Ecto neural progenitor cell (in vitro differentiated cells): ENCODE data around the gene ATF3.
"Not testable (repeated sequence)": the region's sequence is repeated elsewhere in the genome, so short reads cannot be mapped to it uniquely, and the experiment has no call there.

ENCODE experiments used
- DNase-seq: peaks from one replicate; pipeline ENCODE4 v3.0.0-alpha.2; 2018; ENCODE audit warnings: low spot score

The ATF3 gene

DNA sequence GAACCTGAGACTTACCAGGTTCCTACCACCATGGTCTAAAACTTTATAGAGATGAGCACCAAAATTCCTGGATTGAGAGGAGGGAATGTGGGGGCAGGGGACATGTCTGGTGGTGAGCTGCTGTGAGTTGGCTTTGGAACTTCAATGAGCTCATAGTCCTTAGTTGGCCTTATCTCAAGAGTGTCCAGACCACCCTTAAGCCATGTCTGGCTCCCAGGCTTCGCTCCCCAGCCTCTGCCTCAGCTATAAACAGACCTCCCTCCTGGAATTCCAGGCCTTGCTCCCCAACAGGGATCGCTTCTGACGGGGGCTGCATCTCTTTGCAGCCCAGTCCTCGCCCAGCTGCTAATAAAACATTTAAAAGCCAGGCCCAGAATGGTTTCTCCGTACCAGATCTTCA, 19.5 kb downstream of the ATF3 start:
- no peak for DNase-seq

GRCh38 chr1:212628813-212629415, 20.4 kb downstream of the ATF3 start:
- DNase-seq: no peak

- no peak for DNase-seq
These were observed 21.0 kb downstream of the ATF3 start for GRCh38 chr1:212629450-212630157.

GRCh38 chr1:212630158-212630900, 21.8 kb downstream of the ATF3 start:
- peak; percentile 76 for DNase-seq

GRCh38 chr1:212633161-212633560, 24.6 kb downstream of the ATF3 start:
- DNase-seq: no peak

- DNase-seq: no peak
These were observed 25.7 kb downstream of the ATF3 start for GRCh38 chr1:212634252-212634651.

DNA sequence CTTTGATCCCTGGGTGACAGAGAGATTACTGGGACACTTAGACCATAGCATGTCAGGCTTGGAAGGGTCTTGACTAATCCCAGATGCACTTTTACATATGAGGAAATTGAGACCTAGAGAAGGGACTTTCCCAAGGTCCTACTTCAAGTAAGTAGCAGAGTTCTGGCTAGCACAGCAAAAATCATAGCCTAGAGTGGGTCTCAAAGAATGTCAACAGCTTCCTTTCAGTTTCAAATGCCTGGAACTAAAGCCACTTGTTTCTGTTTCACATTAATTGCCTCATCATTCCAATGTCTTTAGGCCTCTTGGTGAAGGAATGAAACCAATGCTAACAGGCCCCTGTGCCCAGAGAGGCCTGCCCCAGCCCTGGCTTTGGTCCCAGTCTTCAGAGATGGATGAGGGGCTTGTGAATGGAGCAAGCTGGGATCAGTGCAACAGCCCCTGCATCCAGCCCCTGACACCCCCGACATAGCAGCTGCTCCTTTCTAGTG, 26.6 kb downstream of the ATF3 start:
- no peak for DNase-seq

- no peak for DNase-seq
These were observed 29.3 kb downstream of the ATF3 start for GRCh38 chr1:212637902-212638301.

GRCh38 chr1:212638492-212639151, 30.1 kb downstream of the ATF3 start:
- no peak for DNase-seq

GRCh38 chr1:212639524-212639923, 31.0 kb downstream of the ATF3 start:
- not testable (repeated sequence) for DNase-seq

DNA sequence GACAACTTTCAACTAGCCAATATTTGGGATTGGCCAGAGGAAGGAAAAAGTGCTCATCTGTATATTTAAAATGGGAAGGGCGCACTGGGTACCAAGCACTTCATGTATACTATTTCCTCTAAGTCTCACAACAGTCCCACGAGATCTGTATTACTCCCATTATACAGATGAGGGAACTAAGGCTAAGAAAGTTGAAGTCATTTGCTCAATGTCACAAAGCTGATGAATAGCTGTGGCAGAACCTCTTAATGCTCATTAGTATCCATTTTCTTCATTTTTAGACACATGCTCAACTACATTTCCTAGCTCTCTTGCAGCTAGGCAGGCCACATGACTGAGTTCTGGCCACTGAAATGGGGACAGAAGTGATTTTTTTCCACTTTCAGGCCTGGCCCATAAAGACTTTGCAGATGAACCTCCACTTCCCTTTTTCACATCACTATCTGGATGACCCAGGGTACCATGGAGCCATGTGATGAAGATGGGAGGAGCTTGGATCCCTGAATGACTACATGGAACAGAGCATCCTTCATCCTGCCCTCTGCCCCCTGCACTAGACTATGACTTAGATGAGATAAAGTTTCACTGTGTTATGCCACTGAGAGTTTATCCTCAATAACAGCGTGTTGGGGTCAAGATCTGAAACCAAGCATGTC, 31.8 kb downstream of the ATF3 start:
- no peak for DNase-seq

DNA sequence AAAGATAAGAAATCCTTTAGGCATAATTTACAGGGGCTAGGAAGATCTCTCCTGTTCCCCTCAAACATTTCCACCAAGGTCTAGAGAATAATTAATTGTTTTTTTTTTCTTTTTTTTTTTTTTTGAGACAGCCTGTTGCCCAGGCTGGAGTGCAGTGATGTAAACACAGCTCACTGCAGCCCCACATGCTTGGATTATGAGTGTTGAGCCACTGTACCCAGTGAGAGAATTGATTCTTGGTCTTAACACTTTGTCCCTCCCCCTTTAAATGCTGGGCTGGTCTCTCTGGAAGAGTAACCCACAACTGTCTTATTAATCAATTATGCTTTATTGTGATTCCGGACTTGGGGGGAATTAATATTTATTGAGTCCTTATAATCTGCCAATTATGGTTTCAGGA, 33.4 kb downstream of the ATF3 start:
- no peak for DNase-seq

DNA sequence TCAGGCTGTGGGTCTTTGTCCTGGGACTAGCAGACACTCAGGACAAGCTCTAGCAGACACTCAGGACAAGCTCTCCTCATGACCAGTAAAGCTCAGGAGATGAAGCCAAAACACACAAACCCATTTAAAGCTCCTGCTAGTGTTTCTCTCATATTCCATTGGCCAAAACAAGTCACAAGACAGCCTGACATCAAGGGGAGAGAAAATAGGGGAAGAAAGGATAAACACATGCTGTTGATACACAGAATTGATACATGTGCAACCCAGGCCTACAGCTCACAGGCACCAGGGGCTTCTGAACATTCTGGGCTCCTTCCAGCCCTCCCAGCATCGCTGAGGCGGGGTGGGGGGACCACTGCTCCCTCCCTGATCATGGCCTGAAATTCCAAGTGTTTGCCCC, 35.3 kb downstream of the ATF3 start:
- no peak for DNase-seq

GRCh38 chr1:212644866-212645545, 36.4 kb downstream of the ATF3 start:
- no peak for DNase-seq

DNA sequence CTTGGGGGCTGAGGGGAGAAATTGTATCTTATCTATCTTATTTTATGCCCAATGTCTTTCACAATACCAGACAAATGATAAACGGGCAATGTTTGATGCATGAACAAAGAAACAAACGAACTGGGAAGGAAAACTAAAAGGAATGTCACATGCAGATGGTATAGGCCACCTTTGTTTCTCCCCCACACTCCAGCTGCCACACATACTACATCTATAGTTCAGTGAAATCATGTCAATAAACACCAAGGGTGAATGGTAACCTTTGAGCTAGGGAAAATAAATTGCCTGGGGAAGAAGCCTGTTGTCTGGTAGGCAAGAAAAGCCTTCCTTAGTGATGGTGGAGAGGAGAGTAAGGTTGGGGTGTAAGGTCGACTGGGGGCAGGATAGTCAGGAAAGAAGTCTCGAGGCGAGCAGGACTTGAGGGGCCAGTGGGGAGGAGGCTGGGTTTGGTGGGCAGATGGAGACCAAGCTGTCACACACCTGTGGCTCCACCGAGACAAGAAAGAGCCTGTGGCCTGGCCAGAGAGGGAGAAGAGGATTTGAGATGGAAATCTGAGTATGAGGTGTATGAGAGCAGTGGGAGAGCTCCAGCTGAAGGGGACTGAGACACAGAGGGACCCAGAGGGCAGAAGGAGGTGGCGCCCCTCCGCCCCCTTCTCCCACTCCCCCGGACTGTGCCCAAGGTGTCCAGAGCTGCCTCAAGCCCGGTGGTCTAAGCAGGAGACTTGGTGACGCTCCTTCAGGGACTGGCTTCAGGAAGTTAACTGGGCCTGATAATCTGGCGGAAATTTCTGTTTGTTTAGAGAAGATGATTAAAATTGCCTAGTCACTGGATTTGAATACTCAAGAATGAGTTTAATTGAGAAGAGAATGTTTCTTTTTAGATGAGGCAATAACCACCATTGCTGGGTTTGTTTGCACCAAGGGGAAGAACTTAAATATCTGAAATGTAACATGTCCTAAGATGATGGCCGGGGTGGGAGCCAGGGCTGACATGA, 37.3 kb downstream of the ATF3 start:
- DNase-seq: no peak

- DNase-seq: no peak
These were observed 38.0 kb downstream of the ATF3 start for GRCh38 chr1:212646588-212646987.

DNA sequence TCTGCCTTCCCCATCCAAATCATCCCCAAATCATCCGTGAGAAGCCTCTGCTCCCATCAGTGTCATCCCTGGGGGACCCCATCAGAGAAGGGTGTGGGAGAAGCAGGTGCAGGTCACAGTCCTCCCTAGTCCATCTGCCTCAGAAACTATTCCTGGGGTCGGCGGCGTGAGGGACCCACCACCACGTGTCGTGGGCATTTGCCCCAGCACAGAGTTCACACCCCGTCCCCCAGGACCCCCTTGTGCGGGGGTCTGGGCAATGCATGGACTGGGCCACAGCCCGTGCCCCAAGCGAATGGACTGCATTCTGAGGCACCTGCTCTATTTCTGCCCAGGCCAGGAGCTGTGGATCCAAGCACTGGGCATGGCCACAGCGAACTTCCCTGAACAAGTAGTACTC, 38.4 kb downstream of the ATF3 start:
- no peak for DNase-seq

GRCh38 chr1:212648431-212648830, 39.9 kb downstream of the ATF3 start:
- DNase-seq: no peak

- no peak for DNase-seq
These were observed 40.5 kb downstream of the ATF3 start for GRCh38 chr1:212649020-212649419.

DNA sequence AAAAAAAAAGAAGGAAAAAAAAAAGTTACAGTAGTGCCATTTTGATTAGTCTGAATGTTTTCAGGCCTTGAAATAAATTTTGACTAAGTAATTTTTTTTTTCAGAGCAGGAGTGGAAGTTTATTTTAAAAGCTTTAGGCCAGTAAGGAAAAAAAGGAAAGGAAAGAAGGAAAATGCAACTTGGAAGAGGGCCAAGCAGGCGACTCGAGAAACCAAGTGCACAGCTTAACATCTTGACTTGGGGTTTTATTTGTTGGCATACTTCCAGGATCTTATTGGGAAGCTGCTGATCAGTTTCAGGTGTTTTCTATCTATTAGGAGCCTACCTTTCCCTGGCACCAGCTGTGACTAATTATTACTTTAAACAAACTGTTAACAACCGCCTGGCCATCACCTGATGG, 41.7 kb downstream of the ATF3 start:
- no peak for DNase-seq
